H1 (cell line): ENCODE results near the gene ENTREP1. TPM values are rescaled to one million over a fixed set of nuclear protein-coding genes. Genes with fewer than 3 reads are reported as not detected.

Experiments used
- CTCF ChIA-PET: fragments of 300-600 bp; sonication (Branson Sonifier 250); formaldehyde crosslinking; loops from one replicate; lab custom pipeline; 2021; ENCODE audit not compliant: partially characterized antibody; lab: Charles Lee
- POLR2A ChIA-PET: fragments of 300-600 bp; sonication (Branson Sonifier 250); formaldehyde crosslinking; loops from one replicate; lab custom pipeline; 2021; ENCODE audit warnings: inconsistent platforms; ENCODE audit not compliant: partially characterized antibody; lab: Charles Lee
- DNase-seq, 2 experiments: peaks; one replicate each; pipeline versions ENCODE4 v3.0.0 to v3.0.0-alpha.2; 2010 to 2022; ENCODE audit warnings: low spot score in 2 of 2, low read depth in 1 of 2, mixed read lengths in 1 of 2
- FAIRE-seq: peaks from 2 replicates; lab custom pipeline; 2011; peaks lifted over from hg19 to GRCh38; lab: Jason Lieb, UNC
- H2AFZ ChIP-seq: 2 replicates; pipeline ENCODE4 v1.8.1; 2012; ENCODE audit warnings: low read length, inconsistent platforms
- H2AK5ac ChIP-seq: 2 replicates; pipeline ENCODE4 v1.6.1; 2013; ENCODE audit warnings: low read depth, low read length
- H2BK120ac ChIP-seq: replicated peaks from 2 replicates; pipeline ENCODE3; 2013; ENCODE audit warnings: low read depth, low read length, inconsistent platforms
- H2BK12ac ChIP-seq: 2 replicates; pipeline ENCODE4 v1.6.1; 2013; ENCODE audit warnings: low read depth, low read length
- H2BK15ac ChIP-seq: 2 replicates; pipeline ENCODE4 v1.6.1; 2013; ENCODE audit warnings: low read length
- H2BK20ac ChIP-seq: 2 replicates; pipeline ENCODE4 v1.6.1; 2013; ENCODE audit warnings: low read length
- H2BK5ac ChIP-seq: 2 replicates; pipeline ENCODE4 v1.6.1; 2013; ENCODE audit warnings: low read depth, low read length
- H3K14ac ChIP-seq: 2 replicates; pipeline ENCODE4 v1.6.1; 2013; ENCODE audit warnings: inconsistent platforms; ENCODE audit not compliant: insufficient read length
- H3K18ac ChIP-seq: 2 replicates; pipeline ENCODE4 v1.6.1; 2013; ENCODE audit warnings: low read length; ENCODE audit errors: extremely low read depth
- H3K23ac ChIP-seq: 2 replicates; pipeline ENCODE4 v1.6.1; 2013; ENCODE audit warnings: inconsistent platforms; ENCODE audit not compliant: insufficient read length
- H3K23me2 ChIP-seq: 2 replicates; pipeline ENCODE4 v1.6.1; 2013; ENCODE audit warnings: low read depth, low read length
- H3K27ac ChIP-seq: 2 replicates; pipeline ENCODE4 v1.6.1; 2011; ENCODE audit warnings: low read depth, low read length, inconsistent platforms
- H3K27me3 ChIP-seq, 4 experiments: replicated peaks in 1 of 4; 1 replicate in 1 of 4; 2 replicates in 3 of 4; pipeline versions ENCODE4 v1.6.1 to v1.8.1; 2011 to 2013; ENCODE audit warnings: low read length in 3 of 4, mild to moderate bottlenecking in 3 of 4, inconsistent platforms in 2 of 4, mixed read lengths in 2 of 4, moderate library complexity in 1 of 4; ENCODE audit not compliant: control insufficient read depth in 3 of 4, insufficient read depth in 3 of 4; ENCODE audit errors: extremely low read depth in 1 of 4
- H3K36me3 ChIP-seq, 4 experiments: 2 replicates each; pipeline versions ENCODE4 v1.6.1 to v1.8.1; 2011 to 2013; ENCODE audit warnings: mild to moderate bottlenecking in 4 of 4, low read length in 3 of 4, moderate library complexity in 2 of 4, control low read depth in 1 of 4, inconsistent platforms in 1 of 4; ENCODE audit not compliant: insufficient read depth in 4 of 4, control insufficient read depth in 2 of 4
- H3K4ac ChIP-seq: replicated peaks from 2 replicates; pipeline ENCODE3; 2013; ENCODE audit warnings: low read length, low read depth, mixed read lengths, inconsistent platforms; ENCODE audit not compliant: insufficient read length
- H3K4me1 ChIP-seq, 4 experiments: replicated peaks in 1 of 4; 1 replicate in 1 of 4; 2 replicates in 3 of 4; pipeline versions ENCODE4 v1.6.1 to v1.8.1; 2011 to 2013; ENCODE audit warnings: low read length in 3 of 4, inconsistent platforms in 2 of 4, mixed read lengths in 1 of 4; ENCODE audit not compliant: insufficient read depth in 4 of 4, control insufficient read depth in 3 of 4
- H3K4me2 ChIP-seq, 2 experiments: 2 replicates each; pipeline versions ENCODE4 v1.6.1 to v1.8.1; 2011 to 2013; ENCODE audit warnings: low read depth in 2 of 2, low read length in 2 of 2, control low read depth in 1 of 2, inconsistent platforms in 1 of 2, mild to moderate bottlenecking in 1 of 2; ENCODE audit not compliant: insufficient read depth in 1 of 2
- H3K4me3 ChIP-seq, 4 experiments: fragments of 200-600, 300-600 bp in 1 of 4; sonication (generic), shearing (Covaris generic), sonication (Bioruptor Twin) in 1 of 4; 2 replicates each; pipeline versions ENCODE4 v1.5.1 to v1.8.1; 2011 to 2016; ENCODE audit warnings: low read length in 4 of 4, low read depth in 3 of 4, control low read depth in 2 of 4, inconsistent platforms in 2 of 4, mild to moderate bottlenecking in 2 of 4, mixed read lengths in 1 of 4, moderate library complexity in 1 of 4; ENCODE audit not compliant: insufficient read depth in 2 of 4; ENCODE audit errors: extremely low read depth in 1 of 4
- H3K56ac ChIP-seq: replicated peaks from 2 replicates; pipeline ENCODE3; 2013; ENCODE audit warnings: low read depth, mild to moderate bottlenecking, mixed read lengths, low read length, inconsistent platforms; ENCODE audit not compliant: insufficient read length
- H3K79me1 ChIP-seq: 2 replicates; pipeline ENCODE4 v1.6.1; 2013; ENCODE audit warnings: low read depth, low read length, control low read depth
- H3K79me2 ChIP-seq, 2 experiments: 2 replicates each; pipeline versions ENCODE4 v1.6.1 to v1.8.1; 2012 to 2013; ENCODE audit warnings: low read length in 2 of 2, mild to moderate bottlenecking in 2 of 2, inconsistent platforms in 1 of 2; ENCODE audit not compliant: insufficient read depth in 2 of 2, control insufficient read depth in 1 of 2
- H3K9ac ChIP-seq, 4 experiments: replicated peaks in 1 of 4; 1 replicate in 1 of 4; 2 replicates in 3 of 4; pipeline versions ENCODE4 v1.6.1 to v1.8.1; 2011 to 2013; ENCODE audit warnings: low read depth in 3 of 4, low read length in 3 of 4, control low read depth in 2 of 4, mild to moderate bottlenecking in 2 of 4, moderate library complexity in 2 of 4, inconsistent platforms in 1 of 4; ENCODE audit errors: extremely low read depth in 1 of 4
- H3K9me3 ChIP-seq, 2 experiments: 2 replicates each; pipeline versions ENCODE4 v1.6.1 to v1.8.1; 2012 to 2013; ENCODE audit warnings: mild to moderate bottlenecking in 2 of 2, moderate library complexity in 2 of 2, control low read depth in 1 of 2, inconsistent platforms in 1 of 2, low read depth in 1 of 2, low read length in 1 of 2, mixed read lengths in 1 of 2; ENCODE audit not compliant: insufficient read depth in 2 of 2
- H4K20me1 ChIP-seq, 2 experiments: replicated peaks in 1 of 2; 2 replicates each; pipeline versions ENCODE3 to v1.8.1; 2011 to 2013; ENCODE audit warnings: inconsistent platforms in 2 of 2, low read length in 2 of 2, mild to moderate bottlenecking in 1 of 2; ENCODE audit not compliant: insufficient read depth in 2 of 2, control insufficient read depth in 1 of 2
- H4K5ac ChIP-seq: 2 replicates; pipeline ENCODE4 v1.6.1; 2013; ENCODE audit warnings: low read length, low read depth, mixed read lengths, inconsistent platforms; ENCODE audit not compliant: insufficient read length
- H4K8ac ChIP-seq: 2 replicates; pipeline ENCODE4 v1.8.0; 2013; ENCODE audit warnings: mild to moderate bottlenecking, moderate library complexity, low read length, inconsistent platforms; ENCODE audit not compliant: insufficient read depth; ENCODE audit errors: extremely low read depth
- H4K91ac ChIP-seq: replicated peaks from 2 replicates; pipeline ENCODE3; 2013; ENCODE audit warnings: low read length, mixed read lengths, inconsistent platforms; ENCODE audit not compliant: insufficient read length
- CBX8 ChIP-seq: fragments of 300-800, 300-1000 bp; sonication (generic); IDR thresholded peaks from 2 replicates; pipeline ENCODE4 v1.7.1; 2016; ENCODE audit warnings: low read depth, low read length, borderline replicate concordance
- CHD2 ChIP-seq: IDR thresholded peaks from 2 replicates; pipeline ENCODE4 v1.6.1; 2012; ENCODE audit warnings: low read length, improper control_type of control experiment
- POU5F1 ChIP-seq: IDR thresholded peaks from 2 replicates; pipeline ENCODE4 v1.6.1; 2011; ENCODE audit warnings: low read depth, mild to moderate bottlenecking, low read length, moderate library complexity
- RXRA ChIP-seq: IDR thresholded peaks from 2 replicates; pipeline ENCODE4 v1.6.1; 2011; ENCODE audit warnings: low read depth, mild to moderate bottlenecking, low read length, moderate library complexity; ENCODE audit not compliant: insufficient read depth
- SP2 ChIP-seq: IDR thresholded peaks from 2 replicates; pipeline ENCODE4 v1.6.1; 2012; ENCODE audit warnings: mild to moderate bottlenecking, low read length, inconsistent platforms
- TAF1 ChIP-seq: IDR thresholded peaks from 2 replicates; pipeline ENCODE4 v1.6.1; 2011; ENCODE audit warnings: mild to moderate bottlenecking, low read depth, low read length
- TEAD4 ChIP-seq: IDR thresholded peaks from 2 replicates; pipeline ENCODE4 v1.6.1; 2012; ENCODE audit warnings: low read depth, low read length, inconsistent platforms, mixed read lengths
- YY1 ChIP-seq: IDR thresholded peaks from 2 replicates; pipeline ENCODE4 v1.6.1; 2011; ENCODE audit warnings: low read depth, mild to moderate bottlenecking, low read length
- WGBS, 2 experiments: shearing (Covaris generic) in 1 of 2; methylation state at CpG; one replicate each; pipeline versions ENCODE4 v1.1.6 to v1.1.7; 2013 to 2015; ENCODE audit warnings: low lambda C conversion rate in 2 of 2, mixed read lengths in 2 of 2, inconsistent platforms in 1 of 2, low coverage in 1 of 2, missing lambda C conversion rate in 1 of 2; ENCODE audit not compliant: insufficient replicate concordance in 2 of 2, insufficient coverage in 1 of 2, insufficient read length in 1 of 2; ENCODE audit errors: extremely low coverage in 1 of 2, missing lambda C conversion rate in 1 of 2; 5-methylcytosine and 5-hydroxymethylcytosine counted together
- polyA plus RNA-seq, 7 experiments: library from polyadenylated mRNA; depleted of rRNA in 3 of 7; stranded (reverse) in 5 of 7; unstranded in 2 of 7; fragments of >200 nt in 5 of 7; fragments of 200-250 nt in 2 of 7; gene quantifications; 1 replicate in 5 of 7; 2 replicates in 1 of 7; 4 replicates in 1 of 7; pipeline versions ENCODE4 v1.2.1 to v1.2.3, GENCODE V29; 2011 to 2013; ENCODE audit warnings: missing spikeins in 2 of 7, mixed read lengths in 2 of 7
- total RNA-seq: library from RNA; stranded (reverse); fragmentation: NEBNext Ultra II Directional; extraction: Animal tissue kit (Norgen Biotek cat#: 25700); gene quantifications from 2 replicates; pipeline ENCODE4 v1.2.1, GENCODE V29; 2021
- TF ChIP-seq, protein P1 (sequence below): IDR thresholded peaks from 2 replicates; pipeline ENCODE4 v1.6.1; 2012; ENCODE audit warnings: inconsistent platforms
- TF ChIP-seq, protein P2 (sequence below): IDR thresholded peaks from 2 replicates; pipeline ENCODE4 v1.6.1; 2012; ENCODE audit warnings: inconsistent platforms
- TF ChIP-seq, protein P3 (sequence below), 3 experiments: IDR thresholded peaks; 1 replicate in 2 of 3; 2 replicates in 1 of 3; pipeline versions ENCODE4 v1.5.1 to v1.6.1; 2011; ENCODE audit warnings: low read length in 3 of 3, mild to moderate bottlenecking in 3 of 3, inconsistent platforms in 2 of 3, low read depth in 1 of 3, moderate library complexity in 1 of 3; ENCODE audit not compliant: insufficient read depth in 1 of 3; ENCODE audit errors: control extremely low read depth in 1 of 3

ENTREP1 gene
- total and polyA plus RNA-seq, 2 of the 8 experiments (the other 6 are each of a cell fraction or from before 2014, with no cell fraction given): 15.3 to 25.0 TPM

DNA sequence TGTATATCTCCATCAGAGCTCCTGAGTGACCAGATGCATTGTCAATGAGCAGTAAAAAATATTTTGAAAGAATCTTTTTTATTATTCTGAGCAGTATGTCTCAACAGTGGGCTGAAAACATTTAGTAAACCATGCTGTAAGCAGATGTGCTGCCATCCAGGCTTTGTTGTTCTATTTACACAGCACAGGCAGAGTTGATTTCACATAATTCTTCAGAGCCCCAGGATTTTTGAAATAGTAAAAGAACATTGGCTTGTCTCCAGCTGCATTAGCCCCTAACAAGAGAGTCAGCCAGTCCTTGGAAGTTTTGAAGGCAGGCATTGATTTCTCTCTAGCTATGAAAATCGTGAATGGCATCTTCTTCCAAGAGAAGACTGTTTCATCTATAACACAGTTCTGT lies 25.2 kb upstream of the ENTREP1 start:
- Histone ChIP-seq H2AFZ (no peak overlapping the region; the same call in 1 of the 2 replicates), H2BK20ac (0 out of 2 replicates have a peak overlapping the region, but pooled peaks have one; percentile 62), H3K27ac (no peak overlapping the region), H3K9me3 (no peaks in the 10 kb centered on the region), H3K9ac (no peak overlapping the region), H3K27me3 (no peaks in the 10 kb centered on the region), H4K8ac (no peak overlapping the region), H3K4me2 (no peak overlapping the region), H3K56ac (no peak overlapping the region), H4K20me1 (no peaks in the 10 kb centered on the region), H3K4me1 (peaks cover 0 to 4% (median 0%) of the 10 kb centered on the region in 4 experiments; a peak in 1 of 7 replicates), H2BK12ac (no peak overlapping the region), H3K79me2 (no peaks in the 10 kb centered on the region), H4K91ac (no peak overlapping the region), H2BK5ac (no peak overlapping the region), H3K4ac (no peak overlapping the region), H3K79me1 (no peaks in the 10 kb centered on the region), H3K23ac (no peak overlapping the region), H2BK15ac (peak overlapping the region; percentile 11; the same call in 1 of the 2 replicates), H4K5ac (no peak overlapping the region), H2AK5ac (no peak overlapping the region), H3K23me2 (no peaks in the 10 kb centered on the region; the same call in 1 of the 2 replicates), H3K18ac (no peak overlapping the region), H3K4me3 (no peak overlapping the region), H2BK120ac (no peak overlapping the region), H3K14ac (no peak overlapping the region), H3K36me3 (no peaks in the 10 kb centered on the region)
- DNase-seq (no peak), FAIRE-seq (no peak)
- ChIA-PET CTCF (interaction anchor here (1.0 kb wide), 1 partner anchor 114 kb away, joined by 3 read pairs; no protein-coding TSS in a partner anchor), POLR2A (no interaction called here)
- 64% methylated on average over 1 of the region's 1 CpG; no CpG with 5 or more reads in 1 of the 2 experiments for WGBS, 2 experiments
- TF ChIP-seq POU5F1: no peak
- TF ChIP-seq CBX8: no peak
- no peak for TF ChIP-seq TEAD4
- TF ChIP-seq, protein P1, sequence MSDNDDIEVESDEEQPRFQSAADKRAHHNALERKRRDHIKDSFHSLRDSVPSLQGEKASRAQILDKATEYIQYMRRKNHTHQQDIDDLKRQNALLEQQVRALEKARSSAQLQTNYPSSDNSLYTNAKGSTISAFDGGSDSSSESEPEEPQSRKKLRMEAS: no peak
- no peak for TF ChIP-seq TAF1
- TF ChIP-seq, protein P2, sequence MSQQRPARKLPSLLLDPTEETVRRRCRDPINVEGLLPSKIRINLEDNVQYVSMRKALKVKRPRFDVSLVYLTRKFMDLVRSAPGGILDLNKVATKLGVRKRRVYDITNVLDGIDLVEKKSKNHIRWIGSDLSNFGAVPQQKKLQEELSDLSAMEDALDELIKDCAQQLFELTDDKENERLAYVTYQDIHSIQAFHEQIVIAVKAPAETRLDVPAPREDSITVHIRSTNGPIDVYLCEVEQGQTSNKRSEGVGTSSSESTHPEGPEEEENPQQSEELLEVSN: no peak
- TF ChIP-seq, protein P3, sequence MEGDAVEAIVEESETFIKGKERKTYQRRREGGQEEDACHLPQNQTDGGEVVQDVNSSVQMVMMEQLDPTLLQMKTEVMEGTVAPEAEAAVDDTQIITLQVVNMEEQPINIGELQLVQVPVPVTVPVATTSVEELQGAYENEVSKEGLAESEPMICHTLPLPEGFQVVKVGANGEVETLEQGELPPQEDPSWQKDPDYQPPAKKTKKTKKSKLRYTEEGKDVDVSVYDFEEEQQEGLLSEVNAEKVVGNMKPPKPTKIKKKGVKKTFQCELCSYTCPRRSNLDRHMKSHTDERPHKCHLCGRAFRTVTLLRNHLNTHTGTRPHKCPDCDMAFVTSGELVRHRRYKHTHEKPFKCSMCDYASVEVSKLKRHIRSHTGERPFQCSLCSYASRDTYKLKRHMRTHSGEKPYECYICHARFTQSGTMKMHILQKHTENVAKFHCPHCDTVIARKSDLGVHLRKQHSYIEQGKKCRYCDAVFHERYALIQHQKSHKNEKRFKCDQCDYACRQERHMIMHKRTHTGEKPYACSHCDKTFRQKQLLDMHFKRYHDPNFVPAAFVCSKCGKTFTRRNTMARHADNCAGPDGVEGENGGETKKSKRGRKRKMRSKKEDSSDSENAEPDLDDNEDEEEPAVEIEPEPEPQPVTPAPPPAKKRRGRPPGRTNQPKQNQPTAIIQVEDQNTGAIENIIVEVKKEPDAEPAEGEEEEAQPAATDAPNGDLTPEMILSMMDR (IDR thresholded peaks at IDR 0.05; ENCODE audit: control extremely low read depth in 1 of 3, insufficient read depth in 1 of 3, low read depth in 1 of 3, low read length in 3 of 3): no peak
- no peak for TF ChIP-seq SP2
- TF ChIP-seq CHD2: no peak
- TF ChIP-seq RXRA: no peak
- TF ChIP-seq YY1: no peak
